HG02759 (cell line): ENCODE data around the gene PUS7L.
"Not testable (repeated sequence)": the region's sequence is repeated elsewhere in the genome, so short reads cannot be mapped to it uniquely, and the experiment has no call there.

ENCODE experiments used
- ATAC-seq: cut with Tn5 transposase; IDR thresholded peaks from one replicate; pipeline ENCODE4 v1.9.1; 2021; ENCODE audit warnings: mild to moderate bottlenecking, moderate library complexity; ENCODE audit not compliant: unreplicated experiment

PUS7L gene

GRCh38 chr12:43751360-43751759 is 7.2 kb downstream of the PUS7L start:
- not testable (repeated sequence) for ATAC-seq

GRCh38 chr12:43750814-43751213 is 7.8 kb downstream of the PUS7L start:
- ATAC-seq: no peak

- ATAC-seq: no peak
Observed at GRCh38 chr12:43749016-43749415, 9.6 kb downstream of the PUS7L start.

GRCh38 chr12:43744826-43745225 is 13.8 kb downstream of the PUS7L start:
- no peak for ATAC-seq

GRCh38 chr12:43742106-43742505 is 16.5 kb downstream of the PUS7L start:
- ATAC-seq: no peak

GRCh38 chr12:43740511-43741100 is 18.0 kb downstream of the PUS7L start:
- no peak for ATAC-seq

- ATAC-seq: no peak
Observed at GRCh38 chr12:43737646-43738045, 20.9 kb downstream of the PUS7L start.

GRCh38 chr12:43736927-43737440 is 21.6 kb downstream of the PUS7L start:
- no peak for ATAC-seq

GRCh38 chr12:43733687-43734086 is 24.9 kb downstream of the PUS7L start:
- ATAC-seq: no peak

GRCh38 chr12:43730283-43730682 is 28.3 kb downstream of the PUS7L start:
- ATAC-seq: no peak

- no peak for ATAC-seq
Observed at GRCh38 chr12:43728698-43729097, 29.9 kb downstream of the PUS7L start.

GRCh38 chr12:43728117-43728516 is 30.5 kb downstream of the PUS7L start:
- ATAC-seq: no peak

GRCh38 chr12:43723134-43723533 is 35.5 kb downstream of the PUS7L start:
- ATAC-seq: no peak

GRCh38 chr12:43722621-43723020 is 36.0 kb downstream of the PUS7L start:
- ATAC-seq: no peak

- ATAC-seq: no peak
Observed at GRCh38 chr12:43711348-43711747, 47.2 kb downstream of the PUS7L start.

- not testable (repeated sequence) for ATAC-seq
Observed at GRCh38 chr12:43703772-43704171, 54.8 kb downstream of the PUS7L start.

- ATAC-seq: not testable (repeated sequence)
Observed at GRCh38 chr12:43701194-43701593, 57.4 kb downstream of the PUS7L start.

- no peak for ATAC-seq
Observed at GRCh38 chr12:43696154-43696553, 62.4 kb downstream of the PUS7L start.

- ATAC-seq: no peak
Observed at GRCh38 chr12:43694879-43695278, 63.7 kb downstream of the PUS7L start.

GRCh38 chr12:43692064-43692463 is 66.5 kb downstream of the PUS7L start:
- ATAC-seq: no peak

GRCh38 chr12:43685491-43685890 is 73.1 kb downstream of the PUS7L start:
- ATAC-seq: not testable (repeated sequence)

- ATAC-seq: peak; percentile 95
Observed at GRCh38 chr12:43676183-43676813, 82.3 kb downstream of the PUS7L start.
